Right lobe of liver (tissue), 6 donors: ENCODE data around the gene RGS3. TPM values are rescaled to one million over a fixed set of nuclear protein-coding genes. Genes with fewer than 3 reads are reported as not detected.
A peak's percentile ranks its signal among the peaks of the same experiment; 100 is the strongest.

Source experiments
- ATAC-seq, 4 donors: fragments of 200-7000 bp; cut with Tn5 transposase; one replicate each; pipeline ENCODE4 v1.9.1; 2020; ENCODE audit warnings: mild to moderate bottlenecking in 4 of 4, moderate library complexity in 4 of 4
- DNase-seq, 3 donors: peaks; one replicate each; pipeline ENCODE4 v3.0.0-alpha.2; 2020
- H3K27ac ChIP-seq, 3 donors: fragments of 200-600 bp; one replicate each; pipeline ENCODE4 v1.8.0; 2022
- H3K27me3 ChIP-seq, 2 donors: fragments of 200-600 bp; one replicate each; pipeline ENCODE4 v1.8.0; 2022
- H3K36me3 ChIP-seq, 4 donors: fragments of 200-600 bp; sonication (generic) in 1 of 4; one replicate each; pipeline versions ENCODE4 v1.5.1 to v1.8.0; 2017 to 2022; ENCODE audit warnings: control low read depth in 1 of 4
- H3K4me1 ChIP-seq, 4 donors: fragments of 200-600 bp; sonication (generic) in 1 of 4; one replicate each; pipeline versions ENCODE4 v1.5.1 to v1.8.0; 2017 to 2022; ENCODE audit warnings: control low read depth in 1 of 4
- H3K4me3 ChIP-seq, 3 donors: fragments of 200-600 bp; one replicate each; pipeline ENCODE4 v1.8.0; 2022
- H3K9me3 ChIP-seq, 4 donors: fragments of 200-600 bp; sonication (generic) in 1 of 4; one replicate each; pipeline versions ENCODE4 v1.5.1 to v1.8.0; 2017 to 2022; ENCODE audit warnings: control low read depth in 1 of 4
- CTCF ChIP-seq, 4 donors: fragments of 200-600 bp in 3 of 4; fragments of 450-650 bp in 1 of 4; IDR thresholded peaks; one replicate each; pipeline versions ENCODE4 v1.5.1 to v1.8.0; 2016 to 2022; ENCODE audit warnings: antibody characterized with exemption in 4 of 4, mild to moderate bottlenecking in 2 of 4
- POLR2A ChIP-seq: fragments of 450-650 bp; IDR thresholded peaks from one replicate; pipeline ENCODE4 v1.6.1; 2017; ENCODE audit warnings: antibody characterized with exemption, mild to moderate bottlenecking
- WGBS: methylation state at CpG from one replicate; pipeline ENCODE4 v1.1.6; 2018; ENCODE audit warnings: low coverage, low lambda C conversion rate; ENCODE audit not compliant: insufficient coverage; ENCODE audit errors: missing lambda C conversion rate; 5-methylcytosine and 5-hydroxymethylcytosine counted together
- intact Hi-C, 2 donors: fragments of 100-400 bp; cut with DNase I; formaldehyde crosslinking; loops; one replicate each; pipeline versions ENCODE4 v1.11.2 to v1.14.1; 2022
- total RNA-seq, 6 experiments: library from RNA; depleted of rRNA in 2 of 6; stranded (reverse); fragments of >200 nt in 2 of 6; fragmentation: NEBNext Ultra II Directional in 3 of 6; extraction: Animal tissue kit (Norgen Biotek cat#: 25700) in 3 of 6; gene quantifications; one replicate each; pipeline versions ENCODE4 v1.1.0 to v1.2.4, GENCODE V29; 2016 to 2023
- donor health status: DM: no; HTN: yes; CAD: no.
- donor health status: DM: no; HTN: no; CAD: no.
- donor health status: DM: no; HTN: no; CAD: no.
- donor health status: DM: no; HTN: yes; CAD: no.
- donor health status: DM: no; HTN: yes; CAD: no.

The RGS3 gene
- total RNA-seq, 6 experiments from 2014 or later: 19.0 to 60.3 (median 31.0) TPM

GRCh38 chr9:113511047-113511521, 47.6 kb downstream of the RGS3 start:
- intact Hi-C loops: no loop called here
- Histone ChIP-seq H3K27ac (peak overlapping the region in 1 of 3 donors; percentile 50), H3K4me1 (peaks cover 0 to 42% (median 17%) of the 10 kb centered on the region in 4 donors), H3K27me3 (no peaks in the 10 kb centered on the region), H3K9me3 (no peaks in the 10 kb centered on the region), H3K36me3 (peaks cover 0 to 17% (median 0%) of the 10 kb centered on the region in 4 donors), H3K4me3 (no peak overlapping the region)
- 16% methylated on average over 6 of the region's 6 CpGs for WGBS
- DNase-seq (peak; percentile 90 to 94 (median 91)), ATAC-seq (peak; percentile 90 to 95 (median 92))
- TF ChIP-seq CTCF (IDR thresholded peaks at IDR 0.05) (no peak), POLR2A (no peak)

GRCh38 chr9:113511856-113512761, 48.6 kb downstream of the RGS3 start:
- no peak for DNase-seq
- intact Hi-C loops: no loop called here
- peaks cover 0 to 31% (median 15%) of the 10 kb centered on the region in 4 donors for H3K4me1 ChIP-seq
- TF ChIP-seq POLR2A (no peak), CTCF (IDR thresholded peaks at IDR 0.05) (no peak)
- 57% methylated on average over 1 of the region's 10 CpGs for WGBS
- no peaks in the 10 kb centered on the region for H3K9me3 ChIP-seq
- no peaks in the 10 kb centered on the region for H3K27me3 ChIP-seq
- no peak for ATAC-seq
- H3K4me3 ChIP-seq: no peak overlapping the region
- H3K27ac ChIP-seq: no peak overlapping the region
- H3K36me3 ChIP-seq: peaks cover 0 to 26% (median 0%) of the 10 kb centered on the region in 4 donors

- WGBS: 82% methylated on average over 8 of the region's 8 CpGs
- Histone ChIP-seq H3K4me1 (peaks cover 0 to 25% (median 12%) of the 10 kb centered on the region in 4 donors), H3K27me3 (no peaks in the 10 kb centered on the region), H3K36me3 (peaks cover 0 to 31% (median 0%) of the 10 kb centered on the region in 4 donors), H3K27ac (no peak overlapping the region), H3K9me3 (no peaks in the 10 kb centered on the region), H3K4me3 (no peak overlapping the region)
- ATAC-seq (no peak), DNase-seq (peak in 1 of 3 donors; percentile 27)
- intact Hi-C loops: no loop called here
- TF ChIP-seq CTCF (IDR thresholded peaks at IDR 0.05) (no peak), POLR2A (no peak)
These were observed 49.6 kb downstream of the RGS3 start for GRCh38 chr9:113513111-113513510.

GRCh38 chr9:113513536-113513935, 50.0 kb downstream of the RGS3 start:
- TF ChIP-seq CTCF (IDR thresholded peaks at IDR 0.05) (no peak), POLR2A (no peak)
- Histone ChIP-seq H3K36me3 (peaks cover 0 to 31% (median 0%) of the 10 kb centered on the region in 4 donors), H3K9me3 (no peaks in the 10 kb centered on the region), H3K4me3 (no peak overlapping the region), H3K4me1 (peaks cover 0 to 21% (median 8%) of the 10 kb centered on the region in 4 donors), H3K27ac (no peak overlapping the region), H3K27me3 (no peaks in the 10 kb centered on the region)
- DNase-seq (no peak), ATAC-seq (no peak)
- 100% methylated on average over 1 of the region's 2 CpGs for WGBS
- intact Hi-C loops: no loop called here
